ENCODE data around the gene SFN. TPM values are rescaled to one million over a fixed set of nuclear protein-coding genes. Genes with fewer than 3 reads are reported as not detected.

SFN gene
- total RNA-seq, 4 donors from 2014 or later: 0.36 to 1.5 TPM; not detected in 2

DNA sequence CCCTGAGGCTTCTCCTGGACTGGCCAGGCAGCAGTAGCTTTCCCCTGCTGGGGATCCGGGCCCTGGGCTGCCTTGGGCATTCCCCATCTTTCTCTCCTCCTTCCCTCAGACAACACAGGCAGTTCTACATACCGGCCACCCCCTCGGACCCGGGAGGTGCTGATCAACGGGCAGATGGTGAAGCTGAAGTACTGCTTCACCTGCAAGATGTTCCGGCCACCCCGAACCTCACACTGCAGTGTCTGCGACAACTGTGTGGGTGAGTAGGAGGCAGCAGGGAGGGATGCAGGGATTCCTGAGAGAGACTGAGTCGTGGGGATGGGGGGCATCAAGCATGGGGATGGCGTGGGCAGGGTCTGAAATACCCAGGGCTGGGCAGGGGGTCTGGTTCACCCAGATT, 14.4 kb upstream of the SFN start:
- Histone ChIP-seq H3K27me3 (no peaks in the 10 kb centered on the region), H3K36me3 (peaks cover 0 to 62% of the 10 kb centered on the region in 2 donors), H3K9me3 (no peaks in the 10 kb centered on the region), H3K27ac (no peak overlapping the region), H3K4me1 (peaks cover 0 to 5% of the 10 kb centered on the region in 2 donors), H3K4me3 (no peak overlapping the region)
- DNase-seq: no peak
- in situ Hi-C loops (cut with MboI; ENCODE audit: low sequenced_read_pairs in 4 of 4) (no loop called here), intact Hi-C loops (cut with DNase I; ENCODE audit: low total_unique reads) (no loop called here)
- ATAC-seq: no peak
- TF ChIP-seq POLR2A (IDR thresholded peaks at IDR 0.05): no peak
- TF ChIP-seq, protein P1, sequence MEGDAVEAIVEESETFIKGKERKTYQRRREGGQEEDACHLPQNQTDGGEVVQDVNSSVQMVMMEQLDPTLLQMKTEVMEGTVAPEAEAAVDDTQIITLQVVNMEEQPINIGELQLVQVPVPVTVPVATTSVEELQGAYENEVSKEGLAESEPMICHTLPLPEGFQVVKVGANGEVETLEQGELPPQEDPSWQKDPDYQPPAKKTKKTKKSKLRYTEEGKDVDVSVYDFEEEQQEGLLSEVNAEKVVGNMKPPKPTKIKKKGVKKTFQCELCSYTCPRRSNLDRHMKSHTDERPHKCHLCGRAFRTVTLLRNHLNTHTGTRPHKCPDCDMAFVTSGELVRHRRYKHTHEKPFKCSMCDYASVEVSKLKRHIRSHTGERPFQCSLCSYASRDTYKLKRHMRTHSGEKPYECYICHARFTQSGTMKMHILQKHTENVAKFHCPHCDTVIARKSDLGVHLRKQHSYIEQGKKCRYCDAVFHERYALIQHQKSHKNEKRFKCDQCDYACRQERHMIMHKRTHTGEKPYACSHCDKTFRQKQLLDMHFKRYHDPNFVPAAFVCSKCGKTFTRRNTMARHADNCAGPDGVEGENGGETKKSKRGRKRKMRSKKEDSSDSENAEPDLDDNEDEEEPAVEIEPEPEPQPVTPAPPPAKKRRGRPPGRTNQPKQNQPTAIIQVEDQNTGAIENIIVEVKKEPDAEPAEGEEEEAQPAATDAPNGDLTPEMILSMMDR (IDR thresholded peaks at IDR 0.05 in 4 of 5, conservative IDR thresholded peaks at IDR 0.05 in 1 of 5): no peak

DNA sequence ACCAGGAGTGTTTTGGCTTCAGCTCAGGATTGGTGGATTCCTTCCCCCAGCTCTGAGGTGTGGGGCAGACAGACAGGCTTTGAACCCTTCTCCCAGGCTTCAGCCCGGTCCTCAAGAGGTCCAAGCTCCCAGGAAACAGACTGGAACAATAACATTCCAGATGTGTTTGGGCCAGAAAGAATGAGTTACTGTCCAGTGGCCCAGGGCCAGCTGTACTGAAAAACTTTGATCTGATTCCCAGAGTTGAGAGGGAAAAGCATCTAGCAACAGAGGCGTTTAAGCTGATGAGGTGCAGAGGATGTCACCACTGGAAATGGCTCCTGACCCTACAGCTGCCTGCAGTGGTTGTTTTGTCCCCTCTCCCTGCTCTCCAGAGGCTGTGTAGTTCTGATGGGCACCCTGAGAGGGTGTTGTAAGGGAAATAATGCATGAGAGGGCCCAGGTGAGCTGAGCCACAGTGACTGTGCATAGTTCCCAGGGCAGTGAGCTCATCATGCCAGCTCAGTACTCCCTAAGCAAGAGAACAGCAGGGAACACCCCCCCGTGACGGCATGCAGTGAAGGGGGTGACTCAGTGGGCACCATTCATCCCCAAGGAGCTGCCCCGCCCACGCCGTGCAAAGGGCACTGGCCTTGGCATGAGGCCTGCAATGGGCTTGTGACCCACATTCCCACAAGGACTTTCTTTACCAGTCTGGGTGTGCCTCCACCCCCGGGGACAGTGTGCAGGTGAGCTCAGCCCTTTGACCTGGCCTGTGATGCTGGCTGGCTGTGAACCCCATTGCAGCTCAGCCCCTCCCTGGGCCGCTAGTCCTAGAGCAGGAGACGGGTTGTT, 13.8 kb upstream of the SFN start:
- H3K36me3 ChIP-seq: peaks cover 0 to 63% of the 10 kb centered on the region in 2 donors
- no peak overlapping the region for H3K27ac ChIP-seq
- H3K4me3 ChIP-seq: no peak overlapping the region
- no peaks in the 10 kb centered on the region for H3K9me3 ChIP-seq
- no peak for ATAC-seq
- H3K4me1 ChIP-seq: peaks cover 0 to 5% of the 10 kb centered on the region in 2 donors
- TF ChIP-seq, protein P1 (IDR thresholded peaks at IDR 0.05 in 4 of 5, conservative IDR thresholded peaks at IDR 0.05 in 1 of 5): no peak
- TF ChIP-seq POLR2A (IDR thresholded peaks at IDR 0.05): no peak
- H3K27me3 ChIP-seq: no peaks in the 10 kb centered on the region
- in situ Hi-C loops (cut with MboI; ENCODE audit: low sequenced_read_pairs in 4 of 4): no loop called here
- DNase-seq: no peak
- intact Hi-C loops (cut with DNase I; ENCODE audit: low total_unique reads): no loop called here

DNA sequence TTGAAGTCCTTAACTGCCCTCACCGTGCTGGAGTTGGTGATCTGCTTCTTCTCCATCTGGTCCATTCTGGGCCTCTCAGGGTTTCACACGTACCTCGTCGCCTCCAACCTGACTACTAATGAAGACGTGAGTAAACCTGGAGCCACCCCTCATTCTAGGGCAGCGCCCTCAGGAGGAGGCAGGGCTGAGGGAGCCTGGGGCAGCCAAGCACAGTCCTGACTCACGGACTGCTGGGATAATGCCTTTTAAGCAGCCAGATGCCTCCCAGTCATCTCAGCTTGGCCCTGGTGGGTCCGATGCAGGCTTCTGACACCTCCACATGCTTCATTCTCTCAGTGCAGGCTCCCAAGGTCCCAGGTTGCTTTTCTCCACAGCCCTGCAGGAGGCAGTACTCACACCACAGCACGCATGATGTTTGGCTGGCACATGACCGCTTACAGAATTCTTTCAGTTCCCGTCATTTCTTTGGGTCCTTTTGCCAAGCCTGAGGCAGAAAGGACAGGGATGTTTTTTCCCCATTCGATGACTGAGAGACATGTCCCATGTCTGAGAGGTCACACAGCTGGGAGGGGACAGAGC, 11.8 kb upstream of the SFN start:
- Histone ChIP-seq H3K36me3 (peaks cover 0 to 83% of the 10 kb centered on the region in 2 donors), H3K4me3 (no peak overlapping the region), H3K9me3 (no peaks in the 10 kb centered on the region), H3K27ac (no peak overlapping the region), H3K4me1 (no peaks in the 10 kb centered on the region), H3K27me3 (no peaks in the 10 kb centered on the region)
- DNase-seq (no peak), ATAC-seq (no peak)
- TF ChIP-seq, protein P1 (IDR thresholded peaks at IDR 0.05 in 4 of 5, conservative IDR thresholded peaks at IDR 0.05 in 1 of 5): no peak
- no peak for TF ChIP-seq POLR2A (IDR thresholded peaks at IDR 0.05)
- intact Hi-C loops (cut with DNase I; ENCODE audit: low total_unique reads): no loop called here
- in situ Hi-C loops (cut with MboI; ENCODE audit: low sequenced_read_pairs in 4 of 4): no loop called here

DNA sequence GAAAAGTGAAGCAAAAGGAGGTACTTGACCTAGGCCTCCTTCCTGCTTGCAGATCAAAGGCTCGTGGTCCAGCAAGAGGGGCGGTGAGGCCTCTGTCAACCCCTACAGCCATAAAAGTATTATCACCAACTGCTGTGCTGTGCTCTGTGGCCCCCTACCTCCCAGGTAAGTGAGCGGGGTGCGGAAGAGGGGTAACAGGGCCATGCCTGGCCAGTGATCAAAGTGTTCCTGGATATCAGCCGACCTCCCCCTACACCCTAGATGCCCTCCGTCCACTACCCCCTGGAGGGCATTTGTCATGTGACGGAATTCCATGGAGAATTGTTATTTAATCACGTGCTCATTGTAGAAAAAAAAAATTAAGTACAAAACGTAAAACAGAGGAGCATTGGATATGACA, 10.2 kb upstream of the SFN start:
- Histone ChIP-seq H3K9me3 (no peaks in the 10 kb centered on the region), H3K4me1 (no peaks in the 10 kb centered on the region), H3K36me3 (peaks cover 0 to 76% of the 10 kb centered on the region in 2 donors), H3K27me3 (no peaks in the 10 kb centered on the region), H3K27ac (no peak overlapping the region), H3K4me3 (no peak overlapping the region)
- no peak for DNase-seq
- ATAC-seq: no peak
- TF ChIP-seq POLR2A (IDR thresholded peaks at IDR 0.05): no peak
- TF ChIP-seq, protein P1 (IDR thresholded peaks at IDR 0.05 in 4 of 5, conservative IDR thresholded peaks at IDR 0.05 in 1 of 5): no peak
- intact Hi-C loops (cut with DNase I; ENCODE audit: low total_unique reads): loop anchor here (1.0 kb wide), 1 partner anchor 26 kb away; no protein-coding TSS in a partner anchor
- in situ Hi-C loops (cut with MboI; ENCODE audit: low sequenced_read_pairs in 4 of 4): no loop called here
